Mucosa of descending colon (tissue), 3 donors: ENCODE measurements around the gene ATP8A1. TPM values are rescaled to one million over a fixed set of nuclear protein-coding genes. Genes with fewer than 3 reads are reported as not detected.

Experiments used
- ATAC-seq: fragments of 200-7000 bp; cut with Tn5 transposase; one replicate; pipeline ENCODE4 v1.9.1; 2020; ENCODE audit warnings: mild to moderate bottlenecking, moderate library complexity
- DNase-seq, 3 donors: peaks; one replicate each; pipeline ENCODE4 v3.0.0-alpha.2; 2020
- H3K36me3 ChIP-seq: fragments of 200-600 bp; one replicate; pipeline ENCODE4 v1.8.0; 2021; ENCODE audit warnings: low read depth, mild to moderate bottlenecking
- H3K4me1 ChIP-seq: fragments of 200-600 bp; one replicate; pipeline ENCODE4 v1.8.0; 2021; ENCODE audit warnings: low read depth, mild to moderate bottlenecking
- H3K4me3 ChIP-seq: fragments of 200-600 bp; one replicate; pipeline ENCODE4 v1.8.0; 2021; ENCODE audit warnings: mild to moderate bottlenecking
- H3K9me3 ChIP-seq: fragments of 200-600 bp; one replicate; pipeline ENCODE4 v1.8.0; 2021; ENCODE audit warnings: mild to moderate bottlenecking
- CTCF ChIP-seq: fragments of 200-600 bp; IDR thresholded peaks from one replicate; pipeline ENCODE4 v1.8.0; 2022; ENCODE audit warnings: antibody characterized with exemption, mild to moderate bottlenecking
- intact Hi-C, 2 donors: fragments of 100-400 bp; cut with DNase I in 1 of 2; cut with micrococcal nuclease in 1 of 2; formaldehyde crosslinking; loops; one replicate each; pipeline versions ENCODE4 v1.11.0 to v1.11.1; 2022; cut with DNase I, micrococcal nuclease
- total RNA-seq, 3 donors: library from RNA; stranded (reverse); fragmentation: NEBNext Ultra II Directional in 2 of 3; extraction: Animal tissue kit (Norgen Biotek cat#: 25700) in 2 of 3; gene quantifications; one replicate each; pipeline versions ENCODE4 v1.2.1 to v1.2.4, GENCODE V29; 2021 to 2023
- donor health status: DM: no; HTN: no; CAD: no; lungs with moderate emphysema.
- donor health status: DM: no; HTN: no; CAD: no.
- donor health status: DM: no; HTN: yes; CAD: no.

Gene ATP8A1
- total RNA-seq, 3 donors from 2014 or later = 40.3 to 92.0 (median 41.1) TPM

DNA sequence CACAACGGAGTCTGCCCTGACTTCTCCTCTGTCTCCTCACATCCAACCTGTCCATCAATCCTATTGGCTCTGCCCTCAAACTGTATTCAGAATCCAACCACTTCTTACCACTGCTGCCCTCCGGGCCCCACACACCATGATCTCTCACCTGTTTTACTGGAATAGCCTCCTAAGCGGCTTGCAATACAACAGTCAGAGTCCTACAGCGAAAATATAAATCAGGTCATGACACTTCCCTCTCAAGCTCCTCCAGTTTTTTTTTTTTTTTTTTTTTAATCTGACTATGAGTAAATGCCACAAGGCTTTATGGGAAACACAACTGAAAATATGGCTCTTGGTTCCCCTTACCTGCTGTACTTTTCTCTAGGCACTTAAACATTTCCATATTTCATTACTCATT is 216.8 kb downstream of the ATP8A1 start:
- intact Hi-C loops = no loop called here
- no peak for TF ChIP-seq CTCF
- Histone ChIP-seq H3K9me3 (no peaks in the 10 kb centered on the region), H3K36me3 (no peaks in the 10 kb centered on the region), H3K4me1 (no peaks in the 10 kb centered on the region), H3K4me3 (no peak overlapping the region)
- no peak for ATAC-seq
- no peak for DNase-seq

DNA sequence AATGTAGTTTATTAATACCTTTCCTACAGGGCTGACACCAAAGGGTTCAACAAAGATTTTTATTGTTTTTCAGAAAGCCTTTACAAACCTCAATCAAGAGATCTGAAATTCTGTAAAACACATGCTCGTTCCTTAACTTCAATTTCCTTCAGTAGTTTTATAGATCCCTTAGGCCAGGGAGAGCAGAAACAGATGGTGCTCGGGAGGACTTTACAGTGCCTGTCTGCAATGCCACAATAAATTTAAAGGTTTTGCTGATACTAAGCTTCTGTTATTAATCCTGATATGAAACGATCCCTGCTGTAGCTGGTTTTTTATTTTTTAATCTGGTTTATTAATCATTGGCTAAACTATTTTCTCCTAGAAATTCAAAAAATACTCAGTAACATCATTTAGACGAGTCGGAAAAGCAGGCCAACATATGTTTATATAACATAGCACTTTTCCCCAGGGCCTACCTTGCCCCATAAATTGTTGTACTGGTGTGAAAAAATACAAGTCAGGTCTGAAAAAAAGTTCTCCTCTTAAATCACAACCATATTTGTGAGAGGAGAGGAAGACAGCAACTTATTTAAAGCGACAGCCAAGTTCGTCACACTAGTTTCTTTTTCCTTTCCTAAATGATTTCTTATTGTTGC is 219.9 kb downstream of the ATP8A1 start:
- Histone ChIP-seq H3K4me1 (no peaks in the 10 kb centered on the region), H3K4me3 (no peak overlapping the region), H3K9me3 (no peaks in the 10 kb centered on the region), H3K36me3 (no peaks in the 10 kb centered on the region)
- intact Hi-C loops = no loop called here
- DNase-seq (no peak), ATAC-seq (no peak)
- no peak for TF ChIP-seq CTCF

GRCh38 chr4:42428036-42428435 is 228.9 kb downstream of the ATP8A1 start:
- H3K4me3 ChIP-seq = no peak overlapping the region
- intact Hi-C loops = no loop called here
- DNase-seq (no peak), ATAC-seq (no peak)
- H3K4me1 ChIP-seq = no peaks in the 10 kb centered on the region
- no peaks in the 10 kb centered on the region for H3K9me3 ChIP-seq
- H3K36me3 ChIP-seq = peaks cover under 1% of the 10 kb centered on the region
- no peak for TF ChIP-seq CTCF

DNA sequence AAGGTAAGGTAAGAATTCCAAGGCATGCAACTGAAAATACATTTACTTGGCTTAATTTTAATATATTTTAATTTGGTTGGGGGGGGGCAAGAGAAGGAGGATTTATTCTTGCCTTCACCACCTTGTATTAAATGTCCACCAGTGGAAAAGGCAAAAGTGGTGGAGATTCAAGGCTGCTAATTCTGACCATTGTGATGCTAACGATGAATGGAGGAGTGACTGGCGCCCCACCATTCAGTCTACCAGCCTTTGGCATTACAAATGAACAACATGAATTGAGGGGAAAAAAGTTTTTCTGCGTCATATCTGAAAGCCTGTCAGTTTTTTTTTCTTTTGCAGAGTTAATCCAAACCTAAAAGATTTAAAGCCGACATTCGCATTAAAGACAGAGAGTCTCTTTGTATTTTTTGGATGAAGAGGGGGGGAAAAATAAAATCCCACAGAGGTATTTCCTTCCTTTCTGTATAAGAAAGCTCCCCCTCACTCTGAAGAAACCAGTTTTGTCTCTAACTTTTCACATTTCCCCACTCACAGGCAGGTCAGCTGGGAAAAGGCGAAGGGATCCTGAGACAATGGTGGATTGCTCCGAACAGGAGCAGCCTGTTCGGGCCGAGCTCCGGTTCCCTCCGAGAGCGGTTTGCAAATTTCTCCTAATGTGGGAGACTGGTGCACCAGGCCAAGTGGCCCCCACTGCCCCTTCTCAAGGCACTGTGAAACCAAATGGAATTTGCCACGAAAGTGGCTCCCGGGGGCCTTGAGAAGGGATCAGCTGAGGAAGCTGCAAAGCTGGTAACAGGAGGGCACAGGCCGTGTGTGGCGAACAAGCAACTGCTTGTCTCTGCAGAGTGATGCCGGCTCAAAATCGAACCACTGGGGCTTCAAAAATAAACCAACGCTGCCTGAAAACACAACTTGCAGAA is 231.5 kb downstream of the ATP8A1 start:
- ATAC-seq (no peak), DNase-seq (no peak)
- peaks cover 6% of the 10 kb centered on the region for H3K36me3 ChIP-seq
- no peaks in the 10 kb centered on the region for H3K4me1 ChIP-seq
- no peak overlapping the region for H3K4me3 ChIP-seq
- TF ChIP-seq CTCF = no peak
- no peaks in the 10 kb centered on the region for H3K9me3 ChIP-seq
- intact Hi-C loops = no loop called here

- peaks cover 6% of the 10 kb centered on the region for H3K36me3 ChIP-seq
- no peak overlapping the region for H3K4me3 ChIP-seq
- ATAC-seq (no peak), DNase-seq (no peak)
- H3K9me3 ChIP-seq = no peaks in the 10 kb centered on the region
- intact Hi-C loops = no loop called here
- no peaks in the 10 kb centered on the region for H3K4me1 ChIP-seq
- TF ChIP-seq CTCF = no peak
Measured at GRCh38 chr4:42420140-42420539, 236.8 kb downstream of the ATP8A1 start.
